Trophoblast cell (in vitro differentiated cells and primary cell): ENCODE results near the gene RAB36.

Source experiments
- DNase-seq, 2 donors: peaks; one replicate each; pipeline ENCODE4 v3.0.0-alpha.2; 2016
- H2AFZ ChIP-seq: 2 replicates; pipeline ENCODE4 v1.6.1; 2013; ENCODE audit warnings: low read length, moderate library complexity, mild to moderate bottlenecking; ENCODE audit not compliant: insufficient read depth, poor library complexity
- H2AK5ac ChIP-seq: 2 replicates; pipeline ENCODE4 v1.6.1; 2013; ENCODE audit warnings: mild to moderate bottlenecking, low read length
- H2BK120ac ChIP-seq: 2 replicates; pipeline ENCODE4 v1.6.1; 2013; ENCODE audit warnings: low read length, mild to moderate bottlenecking, moderate library complexity; ENCODE audit not compliant: insufficient read depth, poor library complexity
- H2BK12ac ChIP-seq: 2 replicates; pipeline ENCODE4 v1.6.1; 2013; ENCODE audit warnings: mild to moderate bottlenecking, low read length, moderate library complexity
- H2BK5ac ChIP-seq: 2 replicates; pipeline ENCODE4 v1.6.1; 2013; ENCODE audit warnings: low read length, low read depth, moderate library complexity, mild to moderate bottlenecking; ENCODE audit not compliant: poor library complexity
- H3K14ac ChIP-seq: 2 replicates; pipeline ENCODE4 v1.6.1; 2013; ENCODE audit warnings: mild to moderate bottlenecking, low read length
- H3K18ac ChIP-seq: 2 replicates; pipeline ENCODE4 v1.6.1; 2013; ENCODE audit warnings: mild to moderate bottlenecking, low read length
- H3K23ac ChIP-seq: 2 replicates; pipeline ENCODE4 v1.6.1; 2013; ENCODE audit warnings: low read length
- H3K27ac ChIP-seq: 2 replicates; pipeline ENCODE4 v1.5.1; 2013; ENCODE audit warnings: low read depth, mild to moderate bottlenecking, inconsistent platforms, low read length, moderate library complexity
- H3K27me3 ChIP-seq: 2 replicates; pipeline ENCODE4 v1.6.1; 2013; ENCODE audit warnings: inconsistent platforms, mild to moderate bottlenecking, low read length, moderate library complexity; ENCODE audit not compliant: insufficient read depth
- H3K36me3 ChIP-seq, 2 experiments: 1 replicate in 1 of 2; 2 replicates in 1 of 2; pipeline ENCODE4 v1.6.1; 2013; ENCODE audit warnings: low read length in 2 of 2, mild to moderate bottlenecking in 2 of 2, moderate library complexity in 1 of 2; ENCODE audit not compliant: insufficient read depth in 2 of 2, control insufficient read depth in 1 of 2
- H3K4ac ChIP-seq: 2 replicates; pipeline ENCODE4 v1.6.1; 2013; ENCODE audit warnings: low read depth, mild to moderate bottlenecking, low read length, moderate library complexity
- H3K4me1 ChIP-seq, 2 experiments: 1 replicate in 1 of 2; 2 replicates in 1 of 2; pipeline ENCODE4 v1.6.1; 2013; ENCODE audit warnings: low read length in 2 of 2, mild to moderate bottlenecking in 2 of 2, moderate library complexity in 1 of 2; ENCODE audit not compliant: insufficient read depth in 2 of 2, control insufficient read depth in 1 of 2
- H3K4me2 ChIP-seq: 2 replicates; pipeline ENCODE4 v1.6.1; 2013; ENCODE audit warnings: inconsistent platforms, mild to moderate bottlenecking, low read length, moderate library complexity
- H3K4me3 ChIP-seq: 2 replicates; pipeline ENCODE4 v1.5.1; 2013; ENCODE audit warnings: mild to moderate bottlenecking, low read depth, low read length, inconsistent platforms
- H3K79me1 ChIP-seq: one replicate; pipeline ENCODE4 v1.6.1; 2013; ENCODE audit warnings: low read length
- H3K79me2 ChIP-seq: 2 replicates; pipeline ENCODE4 v1.6.1; 2013; ENCODE audit warnings: low read length, mild to moderate bottlenecking; ENCODE audit not compliant: control insufficient read depth, insufficient read depth, poor library complexity
- H3K9ac ChIP-seq: 2 replicates; pipeline ENCODE4 v1.6.1; 2013; ENCODE audit warnings: mild to moderate bottlenecking, low read length
- H3K9me3 ChIP-seq: 2 replicates; pipeline ENCODE4 v1.6.1; 2013; ENCODE audit warnings: low read depth, mild to moderate bottlenecking, control low read depth, inconsistent platforms, low read length; ENCODE audit not compliant: insufficient read depth
- H4K12ac ChIP-seq: 2 replicates; pipeline ENCODE4 v1.6.1; 2013; ENCODE audit warnings: low read depth, mild to moderate bottlenecking, low read length, moderate library complexity
- H4K8ac ChIP-seq: 2 replicates; pipeline ENCODE4 v1.6.1; 2013; ENCODE audit warnings: low read depth, mild to moderate bottlenecking, low read length, moderate library complexity
- H4K91ac ChIP-seq: one replicate; pipeline ENCODE4 v1.6.1; 2013; ENCODE audit warnings: low read depth, mild to moderate bottlenecking, low read length, moderate library complexity
- WGBS: extraction: QIAGEN DNeasy Blood & Tissue Kit; methylation state at CpG from one replicate; pipeline ENCODE4 v1.1.7; 2013; ENCODE audit warnings: missing lambda C conversion rate; ENCODE audit not compliant: insufficient read length, insufficient coverage; ENCODE audit errors: extremely low coverage; 5-methylcytosine and 5-hydroxymethylcytosine counted together

The RAB36 gene

DNA sequence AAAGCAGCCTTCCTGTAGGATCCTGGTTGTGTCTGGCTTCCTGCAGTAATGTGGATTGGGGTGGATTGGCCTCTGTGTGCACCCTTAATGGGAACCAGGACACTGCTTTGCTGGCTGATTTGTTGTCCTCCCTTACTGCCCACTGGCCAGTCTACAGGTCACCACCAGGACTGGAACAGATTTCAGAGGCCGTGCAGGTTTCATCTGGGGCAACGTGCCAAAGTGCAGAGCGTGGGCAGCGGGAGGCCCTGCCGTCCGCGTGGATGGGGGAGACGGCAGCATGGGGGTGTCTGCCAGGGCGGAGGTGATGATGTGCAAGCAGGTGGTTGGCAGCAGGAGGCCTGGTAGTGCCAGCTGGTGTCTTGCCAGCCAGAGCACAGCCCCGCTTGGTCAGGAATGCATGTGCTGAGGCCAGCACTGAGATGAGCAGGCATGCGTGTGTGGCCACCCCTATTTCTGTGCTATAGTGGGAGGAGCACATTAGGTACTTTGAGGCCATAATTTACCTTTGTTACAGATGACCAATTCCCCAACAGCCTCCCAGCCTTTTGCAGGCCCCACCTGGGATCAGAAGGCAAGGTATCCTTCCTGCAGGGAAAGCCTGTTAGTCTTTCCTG lies 59.4 kb downstream of the RAB36 start:
- Histone ChIP-seq H3K18ac (peak overlapping the region; percentile 29), H4K12ac (no peak overlapping the region), H3K4ac (peak overlapping the region; percentile 61), H2AK5ac (no peak overlapping the region), H3K79me2 (peaks cover 10% of the 10 kb centered on the region), H4K8ac (no peak overlapping the region), H4K91ac (no peak overlapping the region), H2BK5ac (no peak overlapping the region), H3K27me3 (no peaks in the 10 kb centered on the region), H3K9ac (no peak overlapping the region), H3K79me1 (no peaks in the 10 kb centered on the region), H3K14ac (no peak overlapping the region), H3K9me3 (peaks cover 4% of the 10 kb centered on the region), H3K4me1 (peaks cover 6 to 7% of the 10 kb centered on the region in 2 experiments), H3K4me2 (no peak overlapping the region), H3K4me3 (no peak overlapping the region), H3K36me3 (peaks cover 12 to 15% of the 10 kb centered on the region in 2 experiments), H2BK120ac (no peak overlapping the region), H3K23ac (no peak overlapping the region), H2BK12ac (no peak overlapping the region), H3K27ac (no peak overlapping the region), H2AFZ (no peak overlapping the region)
- no CpG with 5 or more reads among the region's 11 CpGs for WGBS
- DNase-seq: no peak

DNA sequence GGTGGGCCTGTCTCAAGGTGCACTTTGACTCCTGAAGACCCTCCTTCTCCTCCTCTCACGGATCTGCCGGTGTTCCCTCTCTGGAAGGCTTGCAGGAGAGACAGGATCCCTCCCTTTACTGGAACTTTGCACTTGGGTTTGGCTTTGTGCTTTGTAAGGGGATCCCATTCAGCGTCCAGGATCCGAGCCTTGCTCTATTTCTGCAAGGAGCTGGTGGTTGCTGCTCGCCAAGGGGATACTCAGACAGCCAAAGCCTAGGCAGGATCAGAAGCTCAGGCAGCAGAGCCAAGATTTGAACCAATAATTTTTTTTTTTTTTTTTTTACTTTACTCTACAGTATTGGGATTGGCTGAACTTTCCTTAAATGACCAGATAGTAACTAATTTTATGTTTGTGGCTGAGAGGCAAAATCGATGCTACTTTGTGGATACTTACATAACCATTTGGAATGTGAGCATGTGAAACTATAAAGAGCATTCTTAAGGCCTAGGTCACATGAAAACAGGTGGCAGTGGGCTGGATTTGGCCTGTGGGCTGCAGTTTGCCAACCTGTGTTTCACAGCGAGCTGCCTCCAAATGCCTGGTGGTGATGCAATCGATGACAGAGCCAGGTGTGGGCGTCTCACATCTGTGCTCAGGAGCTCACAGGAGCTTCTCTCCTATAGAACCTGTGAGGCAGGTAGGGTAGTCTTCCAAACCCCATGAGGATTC lies 60.2 kb downstream of the RAB36 start:
- no peak overlapping the region for H3K23ac ChIP-seq
- H3K79me1 ChIP-seq: no peaks in the 10 kb centered on the region
- peak overlapping the region; percentile 29 for H3K18ac ChIP-seq
- no peak overlapping the region for H4K12ac ChIP-seq
- no CpG with 5 or more reads among the region's 9 CpGs for WGBS
- DNase-seq: peak; percentile 89 to 95
- no peak overlapping the region for H2AK5ac ChIP-seq
- H3K4ac ChIP-seq: no peak overlapping the region
- no peak overlapping the region for H4K8ac ChIP-seq
- peaks cover 12 to 16% of the 10 kb centered on the region in 2 experiments for H3K36me3 ChIP-seq
- H2BK12ac ChIP-seq: no peak overlapping the region
- H3K27ac ChIP-seq: no peak overlapping the region
- no peak overlapping the region for H2AFZ ChIP-seq
- H3K4me1 ChIP-seq: peaks cover 6 to 7% of the 10 kb centered on the region in 2 experiments
- peaks cover 4% of the 10 kb centered on the region for H3K9me3 ChIP-seq
- H2BK120ac ChIP-seq: no peak overlapping the region
- H3K79me2 ChIP-seq: peaks cover 13% of the 10 kb centered on the region
- no peak overlapping the region for H3K14ac ChIP-seq
- H3K9ac ChIP-seq: no peak overlapping the region
- H3K4me3 ChIP-seq: no peak overlapping the region
- H3K27me3 ChIP-seq: no peaks in the 10 kb centered on the region
- H2BK5ac ChIP-seq: no peak overlapping the region
- no peak overlapping the region for H3K4me2 ChIP-seq
- H4K91ac ChIP-seq: no peak overlapping the region

DNA sequence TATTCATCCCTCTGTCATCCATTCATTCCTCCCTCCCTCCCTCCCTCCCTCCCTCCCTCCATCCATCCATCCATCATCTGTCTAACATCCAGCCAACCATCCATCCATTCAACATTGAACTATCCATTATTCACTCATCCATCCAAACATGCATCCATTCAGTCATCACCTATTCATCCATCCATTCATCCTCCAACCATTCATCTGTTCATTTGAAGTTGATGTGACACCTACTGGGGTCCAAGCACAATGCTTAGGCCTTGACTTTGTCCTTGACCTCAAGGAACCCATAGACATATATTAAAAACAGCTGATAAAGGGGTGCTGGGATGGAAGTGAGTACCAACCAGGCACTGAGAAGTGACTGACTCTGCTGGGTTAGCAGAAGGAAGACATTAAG lies 61.6 kb downstream of the RAB36 start:
- H3K9ac ChIP-seq: no peak overlapping the region
- peaks cover 9 to 18% of the 10 kb centered on the region in 2 experiments for H3K36me3 ChIP-seq
- H3K18ac ChIP-seq: no peak overlapping the region
- no peak overlapping the region for H2AFZ ChIP-seq
- DNase-seq: no peak
- no peak overlapping the region for H2BK12ac ChIP-seq
- H4K91ac ChIP-seq: no peak overlapping the region
- H3K79me2 ChIP-seq: peaks cover 16% of the 10 kb centered on the region
- no peak overlapping the region for H3K23ac ChIP-seq
- peaks cover 3% of the 10 kb centered on the region for H3K9me3 ChIP-seq
- H3K4me1 ChIP-seq: peaks cover 6 to 7% of the 10 kb centered on the region in 2 experiments
- no peak overlapping the region for H2AK5ac ChIP-seq
- H3K4me2 ChIP-seq: no peak overlapping the region
- no peak overlapping the region for H2BK5ac ChIP-seq
- H3K27ac ChIP-seq: no peak overlapping the region
- H4K8ac ChIP-seq: no peak overlapping the region
- no peak overlapping the region for H3K14ac ChIP-seq
- no peaks in the 10 kb centered on the region for H3K79me1 ChIP-seq
- H2BK120ac ChIP-seq: no peak overlapping the region
- H3K27me3 ChIP-seq: no peaks in the 10 kb centered on the region
- H3K4me3 ChIP-seq: no peak overlapping the region
- H3K4ac ChIP-seq: peak overlapping the region; percentile 25
- H4K12ac ChIP-seq: no peak overlapping the region

DNA sequence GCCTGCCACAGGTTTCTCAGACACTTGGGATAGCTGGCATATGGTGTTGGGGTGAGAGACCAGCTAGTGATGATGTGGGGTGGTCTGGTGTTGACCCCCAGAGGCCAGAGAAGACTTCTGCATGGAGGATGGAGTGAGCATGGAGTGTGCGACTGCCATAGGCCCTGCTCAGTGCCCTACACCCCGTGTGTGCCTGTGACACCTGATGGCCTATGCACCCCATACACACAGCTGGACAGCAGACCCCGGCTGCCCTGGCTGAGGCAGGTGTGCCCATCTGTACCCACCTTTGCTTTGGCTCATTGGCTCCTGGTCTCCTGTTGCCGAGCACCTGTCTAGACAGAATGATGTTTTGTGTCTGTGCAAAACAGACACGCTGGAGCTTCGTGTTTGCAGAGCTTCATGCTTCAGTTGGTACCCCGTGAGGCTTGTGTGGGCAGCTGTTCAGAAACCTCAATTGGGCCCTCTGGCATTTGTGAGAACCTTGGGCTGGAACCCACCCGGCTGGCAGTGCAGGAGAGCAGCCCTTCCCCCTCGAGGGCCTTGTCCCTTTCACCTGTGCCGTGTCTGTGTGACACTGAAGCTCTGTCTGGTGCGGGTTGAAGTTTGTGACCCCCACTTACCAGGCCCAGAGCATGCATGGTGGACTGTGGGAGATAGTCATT lies 62.6 kb downstream of the RAB36 start:
- peaks cover 18% of the 10 kb centered on the region for H3K79me2 ChIP-seq
- no CpG with 5 or more reads among the region's 11 CpGs for WGBS

More for the DNA sequence above, 62.6 kb downstream of the RAB36 start:
- Histone ChIP-seq H3K4me1 (peaks cover 6 to 7% of the 10 kb centered on the region in 2 experiments), H3K9me3 (peaks cover 3% of the 10 kb centered on the region), H3K27me3 (no peaks in the 10 kb centered on the region), H2BK120ac (no peak overlapping the region), H2BK5ac (no peak overlapping the region), H3K79me1 (no peaks in the 10 kb centered on the region), H2AK5ac (no peak overlapping the region), H4K8ac (no peak overlapping the region), H3K4me2 (no peak overlapping the region), H2BK12ac (no peak overlapping the region), H4K91ac (no peak overlapping the region), H4K12ac (no peak overlapping the region), H3K27ac (no peak overlapping the region), H3K36me3 (peaks cover 10 to 20% of the 10 kb centered on the region in 2 experiments), H3K18ac (no peak overlapping the region), H3K4me3 (no peak overlapping the region), H3K14ac (no peak overlapping the region), H3K4ac (peak overlapping the region; percentile 0), H3K9ac (no peak overlapping the region), H3K23ac (no peak overlapping the region), H2AFZ (no peak overlapping the region)
- DNase-seq: no peak
